GM23248 (cell line): Measurements from ENCODE around the gene KCNJ4. TPM values are rescaled to one million over a fixed set of nuclear protein-coding genes. Genes with fewer than 3 reads are reported as not detected.

Source experiments
- DNase-seq: peaks from one replicate; pipeline ENCODE4 v3.0.0-alpha.2; 2015
- H2AFZ ChIP-seq: fragments of 200-600 bp; sonication (generic); 2 replicates; pipeline ENCODE4 v1.6.1; 2016; ENCODE audit warnings: antibody characterized with exemption
- H3F3A ChIP-seq: fragments of 200-600 bp; sonication (generic); 2 replicates; pipeline ENCODE4 v1.6.1; 2016; ENCODE audit warnings: mild to moderate bottlenecking, antibody characterized with exemption, mixed run types; ENCODE audit not compliant: insufficient read depth
- H3K27ac ChIP-seq: fragments of 200-600 bp; sonication (generic); 2 replicates; pipeline ENCODE4 v1.5.1; 2016; ENCODE audit warnings: mild to moderate bottlenecking
- H3K27me3 ChIP-seq: fragments of 200-600 bp; sonication (generic); replicated peaks from 2 replicates; pipeline ENCODE4 v1.6.1; 2016; ENCODE audit warnings: mild to moderate bottlenecking; ENCODE audit not compliant: insufficient read depth
- H3K36me3 ChIP-seq: fragments of 200-600 bp; sonication (generic); 2 replicates; pipeline ENCODE4 v1.6.1; 2016; ENCODE audit warnings: low read depth, mild to moderate bottlenecking
- H3K4me1 ChIP-seq: fragments of 200-600 bp; sonication (generic); 2 replicates; pipeline ENCODE4 v1.6.1; 2016; ENCODE audit warnings: mild to moderate bottlenecking; ENCODE audit not compliant: insufficient read depth
- H3K4me2 ChIP-seq: fragments of 200-600 bp; sonication (generic); one replicate; pipeline ENCODE4 v1.6.1; 2016; ENCODE audit warnings: mild to moderate bottlenecking; ENCODE audit not compliant: unreplicated experiment
- H3K4me3 ChIP-seq: fragments of 200-600 bp; sonication (generic); 2 replicates; pipeline ENCODE4 v1.5.1; 2016; ENCODE audit warnings: mild to moderate bottlenecking
- H3K79me2 ChIP-seq: fragments of 200-600 bp; sonication (generic); 2 replicates; pipeline ENCODE4 v1.6.1; 2016; ENCODE audit warnings: mild to moderate bottlenecking; ENCODE audit not compliant: insufficient read depth
- H3K9ac ChIP-seq: fragments of 200-600 bp; sonication (generic); 2 replicates; pipeline ENCODE4 v1.6.1; 2016; ENCODE audit warnings: mild to moderate bottlenecking
- H3K9me2 ChIP-seq: fragments of 200-600 bp; sonication (generic); 2 replicates; pipeline ENCODE4 v1.6.1; 2016; ENCODE audit warnings: mixed run types, mild to moderate bottlenecking, moderate library complexity; ENCODE audit not compliant: insufficient read depth
- H3K9me3 ChIP-seq: fragments of 200-600 bp; sonication (generic); one replicate; pipeline ENCODE4 v1.6.1; 2017; ENCODE audit warnings: low read depth
- H4K20me1 ChIP-seq: fragments of 200-600 bp; sonication (generic); 2 replicates; pipeline ENCODE4 v1.6.0; 2016; ENCODE audit not compliant: insufficient read depth
- EZH2 ChIP-seq: fragments of 200-600 bp; sonication (generic); IDR thresholded peaks from 2 replicates; pipeline ENCODE4 v1.6.1; 2018; ENCODE audit warnings: antibody characterized with exemption, mild to moderate bottlenecking; ENCODE audit not compliant: insufficient read depth, poor library complexity, severe bottlenecking
- EZH2phosphoT487 ChIP-seq: fragments of 200-600 bp; sonication (generic); IDR thresholded peaks from 2 replicates; pipeline ENCODE4 v1.6.1; 2018; ENCODE audit warnings: antibody characterized with exemption, moderate library complexity, mild to moderate bottlenecking, low read depth; ENCODE audit not compliant: insufficient read depth
- WGBS, 2 experiments: methylation state at CpG; one replicate each; pipeline ENCODE4 v1.1.6; 2015 to 2017; ENCODE audit warnings: low lambda C conversion rate in 2 of 2, low coverage in 1 of 2; ENCODE audit errors: missing lambda C conversion rate in 2 of 2; 5-methylcytosine and 5-hydroxymethylcytosine counted together
- in situ Hi-C: fragments of 300-500 bp; cut with MboI; formaldehyde crosslinking; loops from 2 replicates; pipeline ENCODE4 v1.15.0; 2020
- polyA plus RNA-seq: library from polyadenylated mRNA; unstranded; fragments of >200 nt; fragmentation: Nextera tagmentation; extraction: Ambion mirVana; gene quantifications from 2 replicates; pipeline ENCODE4 v1.2.1, GENCODE V29; 2016
- total RNA-seq: library from RNA; depleted of rRNA; stranded (reverse); fragments of >200 nt; shearing (Covaris generic); gene quantifications from 2 replicates; pipeline ENCODE4 v1.2.3, GENCODE V29; 2014

Gene KCNJ4
- total and polyA plus RNA-seq, 2 experiments from 2014 or later: not detected

GRCh38 chr22:38424525-38425080 is 30.4 kb downstream of the KCNJ4 start:
- Histone ChIP-seq H3K4me3 (no peak overlapping the region), H3K4me2 (no peak overlapping the region), H3K27me3 (no peaks in the 10 kb centered on the region), H3K9ac (no peak overlapping the region), H3K79me2 (no peaks in the 10 kb centered on the region), H3K9me2 (no peaks in the 10 kb centered on the region), H3K36me3 (no peaks in the 10 kb centered on the region), H2AFZ (no peak overlapping the region), H3K9me3 (no peaks in the 10 kb centered on the region), H3F3A (no peaks in the 10 kb centered on the region), H3K4me1 (no peaks in the 10 kb centered on the region), H3K27ac (no peak overlapping the region), H4K20me1 (no peaks in the 10 kb centered on the region)
- TF ChIP-seq EZH2phosphoT487 (no peak), EZH2 (no peak)
- no peak for DNase-seq
- 85 to 88% methylated on average over 12 of the region's 12 CpGs for WGBS, 2 experiments
- in situ Hi-C loops: no loop called here

DNA sequence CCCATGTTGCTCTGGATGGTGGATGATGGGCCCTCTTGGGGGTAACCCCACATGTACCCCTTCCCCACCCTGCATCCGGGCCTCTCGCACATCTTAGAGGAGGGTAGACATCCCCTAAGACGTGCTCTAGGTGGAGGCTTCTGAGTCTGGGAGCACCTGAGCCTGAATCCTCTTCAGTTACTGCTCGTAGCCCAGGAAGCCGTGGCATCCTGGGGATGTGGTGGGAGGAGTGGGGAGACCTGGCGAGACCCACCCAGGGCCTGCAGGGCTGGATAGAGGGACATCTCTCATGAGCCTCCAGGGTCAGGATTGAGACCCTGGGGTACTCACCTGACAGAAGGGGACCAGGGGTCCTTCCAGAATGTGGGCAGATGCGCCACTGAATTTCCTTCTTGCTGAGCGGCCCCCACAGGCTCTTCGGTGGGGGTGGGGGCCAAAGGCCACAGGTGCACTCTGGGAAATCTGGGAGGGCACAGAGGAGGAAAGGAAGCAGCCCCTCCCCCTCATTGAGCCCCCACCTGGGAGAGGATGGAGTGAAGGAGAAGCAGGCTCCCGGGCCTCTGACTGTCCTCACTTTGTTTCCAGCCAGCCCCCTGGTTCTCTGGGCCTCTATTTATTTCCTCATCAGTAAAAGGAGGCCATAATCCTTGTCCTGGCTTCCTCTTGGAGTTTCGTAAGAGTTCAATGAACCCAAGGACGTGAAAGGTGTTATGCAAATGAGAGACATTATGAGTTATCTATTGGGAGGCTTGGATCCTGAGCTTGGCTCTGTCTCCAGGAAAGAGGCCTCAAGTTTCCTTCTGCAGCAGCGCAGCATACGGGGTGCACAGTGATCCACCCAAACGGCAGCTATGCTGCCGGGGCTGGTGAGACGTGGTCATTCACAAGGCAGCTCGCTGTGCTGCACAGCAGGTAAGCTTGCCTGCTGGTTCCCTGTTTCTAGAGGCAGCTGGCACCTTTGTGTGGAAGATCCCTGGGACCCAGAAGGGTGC is 31.2 kb downstream of the KCNJ4 start:
- Histone ChIP-seq H3K27me3 (no peaks in the 10 kb centered on the region), H3K9ac (no peak overlapping the region), H3K36me3 (no peaks in the 10 kb centered on the region), H3F3A (no peaks in the 10 kb centered on the region), H3K27ac (no peak overlapping the region), H3K9me3 (no peaks in the 10 kb centered on the region), H3K4me3 (no peak overlapping the region), H4K20me1 (no peaks in the 10 kb centered on the region), H2AFZ (no peak overlapping the region), H3K4me2 (no peak overlapping the region), H3K79me2 (no peaks in the 10 kb centered on the region), H3K9me2 (no peaks in the 10 kb centered on the region), H3K4me1 (no peaks in the 10 kb centered on the region)
- DNase-seq: no peak
- in situ Hi-C loops: no loop called here
- 79 to 86% methylated on average over 16 to 18 of the region's 18 CpGs for WGBS, 2 experiments
- TF ChIP-seq EZH2 (no peak), EZH2phosphoT487 (no peak)

DNA sequence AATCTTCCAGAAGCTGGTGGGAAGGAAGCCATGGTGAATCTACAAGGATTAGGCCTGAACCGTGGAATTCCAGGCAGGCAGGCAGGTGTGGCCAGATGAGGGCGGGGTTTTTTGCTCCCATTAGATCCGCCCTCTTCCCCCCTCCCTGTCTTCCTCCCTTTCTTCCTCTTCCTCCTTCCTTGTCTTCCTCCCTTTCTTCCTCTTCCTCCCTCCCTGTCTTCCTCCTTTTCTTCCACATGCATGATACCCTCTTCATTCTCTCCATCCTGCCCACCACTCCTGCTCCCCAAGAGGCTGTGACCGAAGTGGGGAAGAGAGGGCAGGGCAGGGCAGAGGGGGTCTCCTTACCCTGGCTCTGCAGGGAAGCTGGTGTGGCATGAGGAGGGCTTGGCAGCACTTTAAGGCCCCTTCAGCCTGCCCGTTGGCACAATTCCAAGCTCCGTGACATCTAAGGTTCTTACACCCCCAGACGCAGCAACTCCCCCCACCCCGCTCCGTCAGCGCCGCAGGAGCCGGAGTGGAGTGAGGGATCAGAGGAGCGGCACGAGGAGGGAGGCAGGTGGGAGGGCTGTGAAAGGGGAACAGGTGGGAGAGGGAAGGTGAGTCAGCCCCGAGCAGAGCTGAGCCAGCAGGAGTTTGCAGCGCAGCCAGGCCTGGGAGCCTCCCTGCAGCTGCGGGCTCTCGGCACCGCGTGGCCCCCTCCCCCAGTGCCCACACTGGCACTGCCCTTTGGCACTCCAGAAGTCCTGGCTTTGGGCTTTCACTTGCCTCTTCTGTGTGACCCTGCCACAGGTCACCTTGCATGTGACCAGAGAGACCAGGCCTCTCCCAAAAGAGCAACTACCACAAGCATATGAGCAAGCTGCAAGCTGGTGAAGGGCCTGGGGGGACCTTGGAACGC is 32.1 kb downstream of the KCNJ4 start:
- in situ Hi-C loops: no loop called here
- Histone ChIP-seq H3K27ac (no peak overlapping the region), H3K9me3 (no peaks in the 10 kb centered on the region), H3K4me3 (no peak overlapping the region), H3K79me2 (no peaks in the 10 kb centered on the region), H3K9ac (no peak overlapping the region), H3K4me1 (no peaks in the 10 kb centered on the region), H3F3A (no peaks in the 10 kb centered on the region), H3K36me3 (no peaks in the 10 kb centered on the region), H3K27me3 (no peaks in the 10 kb centered on the region), H3K4me2 (no peak overlapping the region), H4K20me1 (no peaks in the 10 kb centered on the region), H2AFZ (no peak overlapping the region), H3K9me2 (no peaks in the 10 kb centered on the region)
- TF ChIP-seq EZH2 (no peak), EZH2phosphoT487 (no peak)
- DNase-seq: no peak
- whole genome bisulfite sequencing, 2 experiments: 74 to 76% methylated on average over 20 to 21 of the region's 21 CpGs

GRCh38 chr22:38420734-38421133 is 34.3 kb downstream of the KCNJ4 start:
- WGBS, 2 experiments: 69 to 74% methylated on average over 4 of the region's 4 CpGs
- no peak overlapping the region for H3K9ac ChIP-seq
- no peaks in the 10 kb centered on the region for H3K36me3 ChIP-seq
- no peak for DNase-seq
- no peaks in the 10 kb centered on the region for H3K9me2 ChIP-seq
- no peaks in the 10 kb centered on the region for H3K79me2 ChIP-seq
- no peak overlapping the region for H3K4me2 ChIP-seq
- H4K20me1 ChIP-seq: no peaks in the 10 kb centered on the region
- H3K4me1 ChIP-seq: no peaks in the 10 kb centered on the region
- in situ Hi-C loops: no loop called here
- H3F3A ChIP-seq: no peaks in the 10 kb centered on the region
- no peak overlapping the region for H3K4me3 ChIP-seq
- TF ChIP-seq EZH2phosphoT487 (no peak), EZH2 (no peak)
- no peak overlapping the region for H3K27ac ChIP-seq
- no peaks in the 10 kb centered on the region for H3K9me3 ChIP-seq
- no peaks in the 10 kb centered on the region for H3K27me3 ChIP-seq
- H2AFZ ChIP-seq: no peak overlapping the region
